ENCODE measurements around the gene SARNP.

DNA sequence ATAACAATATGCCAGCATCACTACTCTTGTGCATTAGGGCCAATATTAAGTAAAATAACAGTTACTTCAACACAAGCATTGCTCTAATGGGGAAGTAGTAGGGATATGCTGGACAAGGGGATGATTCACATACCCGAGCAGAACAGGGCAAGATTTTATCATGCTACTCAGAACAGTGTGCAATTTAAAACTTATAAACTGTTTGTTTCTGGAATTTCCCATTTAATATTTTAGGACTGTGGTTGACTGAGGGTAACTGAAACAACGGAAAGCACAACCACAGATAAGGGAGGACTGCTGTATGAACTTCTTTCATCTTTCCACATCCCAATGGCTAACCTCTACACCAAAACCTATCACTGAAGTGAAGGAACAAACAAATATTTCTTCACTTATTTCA is 36.8 kb downstream of the SARNP start:
- TF ChIP-seq, protein P1, sequence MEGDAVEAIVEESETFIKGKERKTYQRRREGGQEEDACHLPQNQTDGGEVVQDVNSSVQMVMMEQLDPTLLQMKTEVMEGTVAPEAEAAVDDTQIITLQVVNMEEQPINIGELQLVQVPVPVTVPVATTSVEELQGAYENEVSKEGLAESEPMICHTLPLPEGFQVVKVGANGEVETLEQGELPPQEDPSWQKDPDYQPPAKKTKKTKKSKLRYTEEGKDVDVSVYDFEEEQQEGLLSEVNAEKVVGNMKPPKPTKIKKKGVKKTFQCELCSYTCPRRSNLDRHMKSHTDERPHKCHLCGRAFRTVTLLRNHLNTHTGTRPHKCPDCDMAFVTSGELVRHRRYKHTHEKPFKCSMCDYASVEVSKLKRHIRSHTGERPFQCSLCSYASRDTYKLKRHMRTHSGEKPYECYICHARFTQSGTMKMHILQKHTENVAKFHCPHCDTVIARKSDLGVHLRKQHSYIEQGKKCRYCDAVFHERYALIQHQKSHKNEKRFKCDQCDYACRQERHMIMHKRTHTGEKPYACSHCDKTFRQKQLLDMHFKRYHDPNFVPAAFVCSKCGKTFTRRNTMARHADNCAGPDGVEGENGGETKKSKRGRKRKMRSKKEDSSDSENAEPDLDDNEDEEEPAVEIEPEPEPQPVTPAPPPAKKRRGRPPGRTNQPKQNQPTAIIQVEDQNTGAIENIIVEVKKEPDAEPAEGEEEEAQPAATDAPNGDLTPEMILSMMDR (IDR thresholded peaks at IDR 0.05 in 4 of 5, conservative IDR thresholded peaks at IDR 0.05 in 1 of 5) = no peak
- TF ChIP-seq POLR2A (IDR thresholded peaks at IDR 0.05) = no peak

All from gastrocnemius medialis (tissue), 4 donors.